Ovary (tissue), 3 donors: Measurements from ENCODE around the gene MRFAP1L1.

Experiments
- POLR2A ChIP-seq: fragments of 450-650 bp; IDR thresholded peaks from one replicate; pipeline ENCODE4 v1.6.1; 2017; ENCODE audit warnings: antibody characterized with exemption, mild to moderate bottlenecking, moderate library complexity
- TF ChIP-seq, protein P1 (sequence below), 3 donors: fragments of 450-650 bp in 2 of 3; fragments of 200-600 bp in 1 of 3; IDR thresholded peaks; one replicate each; pipeline versions ENCODE4 v1.5.1 to v1.8.0; 2016 to 2022; ENCODE audit warnings: antibody characterized with exemption in 3 of 3, mild to moderate bottlenecking in 1 of 3
- donor health status: DM: no; HTN: no; CAD: no.

DNA sequence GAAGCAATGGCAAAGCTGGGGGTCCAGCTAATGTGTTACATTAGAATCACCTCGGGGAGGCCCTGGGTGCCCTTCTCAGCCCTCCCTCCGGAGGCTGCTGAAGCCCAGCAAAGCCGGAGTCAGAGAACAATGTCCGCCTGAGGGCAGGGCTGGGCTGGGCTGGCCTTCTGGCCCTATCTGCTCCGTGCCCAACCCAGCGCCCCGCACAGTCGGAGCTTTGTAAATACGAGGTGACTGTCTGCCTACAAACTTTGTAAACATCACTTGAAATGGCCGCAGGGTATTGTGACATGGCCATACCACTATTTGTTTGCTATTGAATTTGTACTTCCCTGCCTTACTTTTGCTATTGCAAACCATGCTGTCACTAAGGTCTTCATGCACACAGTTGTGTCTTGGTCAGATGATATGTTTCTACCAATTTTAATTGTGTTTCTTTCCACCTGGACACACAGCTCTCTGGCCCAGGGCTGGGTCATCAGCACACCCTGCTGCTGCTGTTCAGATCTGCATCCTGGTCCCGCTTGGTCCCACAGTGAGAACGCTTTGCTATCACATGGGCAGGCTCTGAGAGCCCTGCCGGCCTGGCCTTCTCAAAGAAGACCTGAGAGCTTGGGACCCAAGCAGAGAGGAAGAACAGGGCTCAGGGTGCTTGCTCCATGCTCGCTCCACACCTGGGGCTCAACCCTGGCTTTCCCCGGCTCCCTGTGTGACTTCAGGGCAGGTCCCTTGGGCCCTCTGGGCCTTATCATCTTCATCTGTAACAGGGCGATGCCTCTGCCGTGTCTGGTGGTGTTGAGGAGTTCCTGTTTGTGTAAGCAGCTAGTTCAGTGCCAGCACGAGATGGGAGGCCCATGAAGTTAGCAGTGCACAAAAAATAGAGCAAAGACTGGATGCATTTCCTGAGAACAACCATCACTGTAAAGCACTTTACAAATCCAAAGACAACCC is 13.7 kb downstream of the MRFAP1L1 start:
- TF ChIP-seq, protein P1, sequence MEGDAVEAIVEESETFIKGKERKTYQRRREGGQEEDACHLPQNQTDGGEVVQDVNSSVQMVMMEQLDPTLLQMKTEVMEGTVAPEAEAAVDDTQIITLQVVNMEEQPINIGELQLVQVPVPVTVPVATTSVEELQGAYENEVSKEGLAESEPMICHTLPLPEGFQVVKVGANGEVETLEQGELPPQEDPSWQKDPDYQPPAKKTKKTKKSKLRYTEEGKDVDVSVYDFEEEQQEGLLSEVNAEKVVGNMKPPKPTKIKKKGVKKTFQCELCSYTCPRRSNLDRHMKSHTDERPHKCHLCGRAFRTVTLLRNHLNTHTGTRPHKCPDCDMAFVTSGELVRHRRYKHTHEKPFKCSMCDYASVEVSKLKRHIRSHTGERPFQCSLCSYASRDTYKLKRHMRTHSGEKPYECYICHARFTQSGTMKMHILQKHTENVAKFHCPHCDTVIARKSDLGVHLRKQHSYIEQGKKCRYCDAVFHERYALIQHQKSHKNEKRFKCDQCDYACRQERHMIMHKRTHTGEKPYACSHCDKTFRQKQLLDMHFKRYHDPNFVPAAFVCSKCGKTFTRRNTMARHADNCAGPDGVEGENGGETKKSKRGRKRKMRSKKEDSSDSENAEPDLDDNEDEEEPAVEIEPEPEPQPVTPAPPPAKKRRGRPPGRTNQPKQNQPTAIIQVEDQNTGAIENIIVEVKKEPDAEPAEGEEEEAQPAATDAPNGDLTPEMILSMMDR (IDR thresholded peaks at IDR 0.05), result no peak
- no peak for TF ChIP-seq POLR2A
